Activated T-cell treated with anti-CD3 and anti-CD28 coated beads, Interleukin-2, amount 50 U/mL, for 72 hours (primary cell): ENCODE results near the gene PTCHD4. TPM values are rescaled to one million over a fixed set of nuclear protein-coding genes. Genes with fewer than 3 reads are reported as not detected.
"Not testable (repeated sequence)": the region's sequence is repeated elsewhere in the genome, so short reads cannot be mapped to it uniquely, and the experiment has no call there.

ENCODE experiments used
- ATAC-seq, 2 donors: fragments of 150-1000 bp; cut with Tn5 transposase; replicated peaks in 1 of 2; 2 replicates each; pipeline ENCODE4 v1.10.0; 2021; ENCODE audit warnings: moderate library complexity in 2 of 2, mild to moderate bottlenecking in 1 of 2
- DNase-seq, 2 donors: peaks; one replicate each; pipeline ENCODE4 v3.0.0; 2021 to 2022; ENCODE audit warnings: mixed read lengths in 1 of 2
- H3K27ac Mint-ChIP-seq: one replicate; pipeline ENCODE4 v1.8.0; 2022; ENCODE audit warnings: mild to moderate bottlenecking, moderate library complexity, mixed read lengths
- H3K27me3 Mint-ChIP-seq: one replicate; pipeline ENCODE4 v1.8.0; 2022; ENCODE audit warnings: low read depth, mixed read lengths
- H3K36me3 Mint-ChIP-seq, 2 donors: one replicate each; pipeline ENCODE4 v1.8.0; 2022; ENCODE audit warnings: mixed read lengths in 2 of 2, mild to moderate bottlenecking in 1 of 2; ENCODE audit not compliant: insufficient read depth in 2 of 2
- H3K4me1 Mint-ChIP-seq: one replicate; pipeline ENCODE4 v1.8.0; 2022; ENCODE audit warnings: low read depth, mixed read lengths
- H3K4me3 Mint-ChIP-seq, 2 donors: one replicate each; pipeline ENCODE4 v1.8.0; 2022; ENCODE audit warnings: mild to moderate bottlenecking in 2 of 2, mixed read lengths in 2 of 2, moderate library complexity in 2 of 2
- H3K9me3 Mint-ChIP-seq, 2 donors: one replicate each; pipeline ENCODE4 v1.8.0; 2022; ENCODE audit warnings: mixed read lengths in 2 of 2
- total RNA-seq, 2 donors: library from RNA; stranded (reverse); gene quantifications; one replicate each; pipeline ENCODE4 v1.2.3, GENCODE V29; 2022

Gene PTCHD4
- total RNA-seq: not detected

DNA sequence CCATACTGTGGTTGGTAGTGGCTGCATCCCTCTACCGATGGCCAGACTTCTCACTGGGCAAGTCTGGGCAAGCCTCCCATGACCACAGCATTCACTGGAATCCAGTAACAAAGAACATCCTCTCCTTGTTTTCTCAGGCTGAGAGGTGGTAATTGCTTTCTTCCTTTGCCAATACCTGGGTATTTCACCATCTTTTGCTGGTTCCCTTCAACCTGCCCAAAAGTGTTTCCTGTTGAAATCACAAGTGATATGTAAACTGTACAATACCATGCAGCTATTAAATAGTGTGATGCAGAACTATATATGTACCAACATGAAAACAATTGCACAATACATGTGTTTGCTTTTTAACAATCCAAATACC lies at the start of gene PTCHD4:
TSS of gene PTCHD4 (minus strand) at position 55 of the 364 bp plus-strand sequence. CDS start 42,240 bp downstream, outside the sequence.
- Mint-ChIP-seq H3K9me3 (no peaks in the 10 kb centered on the region), H3K4me1 (no peaks in the 10 kb centered on the region), H3K4me3 (no peak within 1 kb of the TSS), H3K36me3 (no peaks in the 10 kb centered on the region), H3K27ac (no peak within 1 kb of the TSS), H3K27me3 (no peaks in the 10 kb centered on the region)
- DNase-seq: no peak
- ATAC-seq: no peak

DNA sequence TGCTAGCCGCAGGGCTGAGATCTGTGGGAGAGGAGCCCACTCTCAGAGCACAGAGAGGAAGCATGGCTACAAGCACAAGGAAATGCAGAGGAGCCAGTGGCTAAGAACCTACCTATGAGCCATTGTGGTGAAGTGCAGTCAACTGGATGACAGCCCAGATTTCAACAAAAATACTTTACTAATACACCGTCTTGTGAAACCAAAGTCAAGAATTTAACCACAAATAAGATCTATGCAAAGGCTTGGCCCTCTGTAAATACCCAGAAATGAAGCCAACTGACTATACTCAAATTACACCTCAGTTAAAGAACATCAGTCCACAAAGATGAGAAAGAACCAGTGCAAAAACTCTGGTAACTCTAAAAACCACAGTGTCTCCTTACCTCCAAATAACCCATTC lies 40.1 kb upstream of the PTCHD4 start:
- no peaks in the 10 kb centered on the region for H3K4me1 Mint-ChIP-seq
- no peak overlapping the region for H3K27ac Mint-ChIP-seq
- H3K27me3 Mint-ChIP-seq: no peaks in the 10 kb centered on the region
- DNase-seq: no peak
- H3K36me3 Mint-ChIP-seq: no peaks in the 10 kb centered on the region
- ATAC-seq: no peak
- H3K4me3 Mint-ChIP-seq: no peak overlapping the region
- H3K9me3 Mint-ChIP-seq: peaks cover 21 to 23% of the 10 kb centered on the region in 2 donors

GRCh38 chr6:48150701-48151100 lies 39.7 kb upstream of the PTCHD4 start:
- H3K9me3 Mint-ChIP-seq: peaks cover 21 to 22% of the 10 kb centered on the region in 2 donors
- no peaks in the 10 kb centered on the region for H3K27me3 Mint-ChIP-seq
- no peaks in the 10 kb centered on the region for H3K36me3 Mint-ChIP-seq
- DNase-seq: no peak
- no peak for ATAC-seq
- no peak overlapping the region for H3K4me3 Mint-ChIP-seq
- H3K27ac Mint-ChIP-seq: no peak overlapping the region
- H3K4me1 Mint-ChIP-seq: no peaks in the 10 kb centered on the region

DNA sequence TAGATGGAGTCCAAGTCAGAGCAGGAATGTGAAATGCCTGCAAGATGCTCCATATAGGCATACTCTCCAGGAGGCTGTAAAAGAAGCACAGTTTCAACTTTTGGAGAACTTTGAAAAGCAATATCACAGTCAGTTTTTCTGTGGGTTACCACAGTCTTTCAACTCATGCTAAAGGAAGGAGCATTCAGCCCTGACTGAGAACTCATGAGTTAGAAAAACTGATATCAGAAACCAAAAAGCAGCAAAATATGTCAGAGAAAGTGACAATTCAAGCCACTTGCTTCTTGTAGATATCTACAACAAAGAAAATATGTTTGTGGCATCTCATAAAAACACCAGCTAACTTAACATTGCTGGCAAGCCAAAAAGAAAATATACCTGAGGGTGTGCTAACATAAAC lies 36.1 kb upstream of the PTCHD4 start:
- ATAC-seq (no peak), DNase-seq (no peak)
- Mint-ChIP-seq H3K27ac (no peak overlapping the region), H3K27me3 (no peaks in the 10 kb centered on the region), H3K4me3 (no peak overlapping the region), H3K9me3 (peaks cover 12 to 15% of the 10 kb centered on the region in 2 donors), H3K36me3 (no peaks in the 10 kb centered on the region), H3K4me1 (no peaks in the 10 kb centered on the region)

DNA sequence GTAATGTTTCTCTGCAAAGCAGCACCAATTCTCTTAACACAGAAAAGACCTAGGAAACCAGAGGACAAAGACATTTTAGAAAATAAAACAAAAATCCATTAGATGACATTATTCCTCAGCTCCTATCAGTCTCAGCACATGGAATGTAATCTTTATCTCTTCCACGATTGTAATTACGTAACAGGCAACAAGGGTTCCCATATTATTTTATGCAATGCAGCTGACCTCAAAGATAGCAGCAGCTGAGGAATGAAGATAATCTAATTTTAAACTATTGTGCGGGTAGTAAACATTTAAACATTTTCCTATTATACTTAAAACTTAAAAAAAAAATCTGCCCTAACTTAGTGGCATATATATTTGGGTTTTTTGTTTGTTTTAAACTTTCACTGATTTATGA lies 33.0 kb upstream of the PTCHD4 start:
- Mint-ChIP-seq H3K27me3 (no peaks in the 10 kb centered on the region), H3K9me3 (peaks cover under 1 to 6% of the 10 kb centered on the region in 2 donors), H3K36me3 (no peaks in the 10 kb centered on the region), H3K4me3 (no peak overlapping the region), H3K4me1 (no peaks in the 10 kb centered on the region), H3K27ac (no peak overlapping the region)
- no peak for ATAC-seq
- DNase-seq: no peak

GRCh38 chr6:48141975-48142374 lies 31.0 kb upstream of the PTCHD4 start:
- no peak for ATAC-seq
- Mint-ChIP-seq H3K4me1 (no peaks in the 10 kb centered on the region), H3K27me3 (no peaks in the 10 kb centered on the region), H3K9me3 (peaks cover 0 to 2% of the 10 kb centered on the region in 2 donors), H3K36me3 (no peaks in the 10 kb centered on the region), H3K4me3 (no peak overlapping the region), H3K27ac (no peak overlapping the region)
- DNase-seq: no peak

DNA sequence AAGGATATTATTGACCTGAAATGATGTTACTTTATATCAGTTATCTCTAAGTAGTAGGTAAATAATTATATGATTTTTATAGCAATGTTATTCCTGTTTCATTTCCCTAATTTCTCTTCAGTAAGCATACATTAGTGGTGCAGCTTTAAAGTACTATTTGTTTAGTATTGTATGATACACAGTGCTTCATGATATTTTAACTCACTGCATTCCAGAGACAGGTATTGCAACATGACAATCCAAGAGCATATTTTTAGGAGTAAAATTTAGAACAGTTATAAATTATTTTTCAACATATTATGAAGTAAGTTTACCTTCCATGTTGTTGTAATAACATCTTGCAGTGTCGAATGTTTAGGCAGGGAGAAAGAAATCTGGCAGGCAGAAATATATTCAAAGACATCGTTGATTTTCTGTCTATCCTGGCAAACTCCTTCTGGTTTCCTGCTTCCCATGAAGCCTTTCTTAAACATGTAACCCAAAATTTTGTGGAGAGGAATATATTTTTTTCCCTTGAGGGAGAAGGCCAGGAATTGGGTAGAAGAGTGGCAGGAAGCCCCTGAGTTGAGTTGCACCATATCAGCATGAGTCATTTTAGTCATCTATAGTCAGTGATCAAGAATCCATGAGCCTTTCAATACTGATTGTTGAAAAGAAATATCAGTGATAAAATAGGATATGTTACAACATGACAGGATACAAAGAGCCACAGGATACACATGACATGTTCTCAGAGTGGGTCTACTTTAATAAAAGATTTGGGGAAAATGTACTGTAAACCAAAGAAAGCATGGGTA lies 29.0 kb upstream of the PTCHD4 start:
- no peak overlapping the region for H3K27ac Mint-ChIP-seq
- H3K9me3 Mint-ChIP-seq: no peaks in the 10 kb centered on the region
- ATAC-seq: no peak
- H3K36me3 Mint-ChIP-seq: no peaks in the 10 kb centered on the region
- no peak overlapping the region for H3K4me3 Mint-ChIP-seq
- H3K4me1 Mint-ChIP-seq: no peaks in the 10 kb centered on the region
- no peak for DNase-seq
- no peaks in the 10 kb centered on the region for H3K27me3 Mint-ChIP-seq

- H3K36me3 Mint-ChIP-seq: no peaks in the 10 kb centered on the region
- ATAC-seq (no peak), DNase-seq (no peak)
- H3K4me3 Mint-ChIP-seq: no peak overlapping the region
- H3K27ac Mint-ChIP-seq: no peak overlapping the region
- no peaks in the 10 kb centered on the region for H3K27me3 Mint-ChIP-seq
- peaks cover 0 to 2% of the 10 kb centered on the region in 2 donors for H3K9me3 Mint-ChIP-seq
- H3K4me1 Mint-ChIP-seq: no peaks in the 10 kb centered on the region
Measured at GRCh38 chr6:48136856-48137255, 25.9 kb upstream of the PTCHD4 start.

DNA sequence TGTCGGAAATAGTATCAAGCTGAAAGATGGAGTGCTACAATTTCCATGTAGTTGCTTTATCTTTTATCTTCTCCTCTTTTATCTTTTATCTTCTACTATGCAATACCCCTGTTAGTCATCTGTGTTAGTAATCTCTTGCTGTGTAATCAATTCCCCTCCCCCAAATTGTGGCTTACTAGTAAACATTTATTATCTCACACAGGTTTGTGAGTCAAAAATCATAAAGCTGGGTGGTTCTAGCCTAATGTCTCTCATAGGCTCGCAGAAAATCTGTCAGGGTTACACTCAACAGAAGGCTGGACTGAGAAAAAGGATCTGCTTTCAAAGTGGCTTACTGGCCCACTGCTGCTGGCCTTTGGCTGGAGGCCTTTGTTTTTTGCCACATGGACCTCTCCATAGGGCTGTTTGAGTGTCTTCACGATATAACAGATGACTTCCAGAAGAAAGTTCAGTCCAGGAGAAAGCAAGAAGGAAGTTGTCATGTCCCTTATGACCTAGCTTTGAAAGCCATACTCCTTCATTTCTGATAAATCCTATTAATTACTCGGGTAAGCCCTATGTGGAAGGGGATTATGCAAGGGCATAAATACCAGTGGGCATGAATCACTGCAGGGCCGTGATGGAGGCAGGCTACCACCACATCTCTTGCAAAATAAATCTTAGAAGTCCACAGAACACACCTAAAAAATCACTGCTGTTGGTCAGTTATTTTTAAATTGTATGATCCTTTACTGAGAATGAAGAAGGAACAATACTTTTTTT lies 24.5 kb upstream of the PTCHD4 start:
- ATAC-seq: no peak
- DNase-seq: no peak
- no peaks in the 10 kb centered on the region for H3K4me1 Mint-ChIP-seq
- no peaks in the 10 kb centered on the region for H3K27me3 Mint-ChIP-seq
- H3K27ac Mint-ChIP-seq: no peak overlapping the region
- peaks cover 0 to 2% of the 10 kb centered on the region in 2 donors for H3K9me3 Mint-ChIP-seq
- H3K4me3 Mint-ChIP-seq: no peak overlapping the region
- no peaks in the 10 kb centered on the region for H3K36me3 Mint-ChIP-seq

GRCh38 chr6:48134246-48134645 lies 23.2 kb upstream of the PTCHD4 start:
- ATAC-seq (no peak), DNase-seq (no peak)
- Mint-ChIP-seq H3K4me1 (no peaks in the 10 kb centered on the region), H3K9me3 (peaks cover 0 to 2% of the 10 kb centered on the region in 2 donors), H3K4me3 (no peak overlapping the region), H3K36me3 (no peaks in the 10 kb centered on the region), H3K27me3 (no peaks in the 10 kb centered on the region), H3K27ac (no peak overlapping the region)

DNA sequence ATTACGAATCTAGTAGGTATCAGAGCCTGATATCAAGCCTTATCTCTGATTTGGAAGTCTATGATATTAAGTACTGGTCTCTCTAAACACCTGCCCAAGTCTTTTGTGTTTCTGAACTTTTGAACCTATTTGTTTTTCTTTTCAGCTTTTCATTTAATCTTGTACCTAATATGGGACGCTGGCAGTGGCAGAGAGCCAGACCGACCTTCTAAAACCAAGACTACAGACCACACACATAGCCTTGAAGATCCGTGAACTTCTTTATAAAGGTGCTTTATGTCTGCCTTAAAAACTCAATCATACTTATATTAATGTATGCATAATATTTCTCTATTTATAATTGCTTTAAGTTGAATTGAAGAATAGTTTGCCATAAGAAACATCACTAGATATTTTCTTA lies 12.6 kb upstream of the PTCHD4 start:
- DNase-seq (no peak), ATAC-seq (no peak)
- Mint-ChIP-seq H3K9me3 (no peaks in the 10 kb centered on the region), H3K27me3 (no peaks in the 10 kb centered on the region), H3K27ac (no peak overlapping the region), H3K36me3 (no peaks in the 10 kb centered on the region), H3K4me3 (no peak overlapping the region), H3K4me1 (no peaks in the 10 kb centered on the region)

DNA sequence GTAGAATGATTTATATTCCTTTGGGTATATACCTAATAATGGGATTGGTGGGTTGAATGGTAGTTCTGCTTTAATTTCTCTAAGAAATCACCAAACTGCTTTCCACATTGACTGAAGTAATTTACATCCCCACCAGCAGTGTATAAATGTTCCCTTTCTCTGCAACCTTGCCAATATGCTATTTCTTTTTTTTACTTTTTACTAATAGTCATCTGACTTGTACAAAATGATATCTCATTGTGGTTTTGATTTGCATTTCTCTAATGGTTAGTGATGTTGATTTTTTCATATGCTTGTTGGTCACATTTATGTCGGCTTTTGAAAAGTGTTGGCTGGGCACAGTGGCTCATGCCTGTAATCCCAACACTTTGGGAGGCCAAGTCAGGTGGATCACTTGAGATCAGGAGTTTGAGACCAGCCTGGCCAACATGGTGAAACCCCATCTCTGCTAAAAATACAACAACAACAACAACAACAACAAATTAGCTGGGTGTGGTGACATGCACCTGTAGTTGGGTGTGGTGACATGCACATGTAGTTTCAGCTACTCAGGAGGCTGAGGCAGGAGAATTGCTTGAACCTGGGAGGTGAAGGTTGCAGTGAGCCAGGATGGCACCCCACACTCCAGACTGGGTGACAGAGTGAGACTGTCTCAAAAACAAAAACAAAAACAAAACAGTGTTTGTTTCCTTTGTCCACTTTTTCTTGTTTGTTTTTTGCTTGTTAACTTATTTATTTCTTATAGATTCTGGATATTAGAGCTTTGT lies 11.2 kb upstream of the PTCHD4 start:
- not testable (repeated sequence) for H3K4me3 Mint-ChIP-seq, H3K27ac Mint-ChIP-seq, H3K9me3 Mint-ChIP-seq, H3K27me3 Mint-ChIP-seq, DNase-seq, ATAC-seq, H3K36me3 Mint-ChIP-seq, H3K4me1 Mint-ChIP-seq
